Myocyte (in vitro differentiated cells): ENCODE measurements around the gene PPARG. TPM values are rescaled to one million over a fixed set of nuclear protein-coding genes. Genes with fewer than 3 reads are reported as not detected.
"Not testable (repeated sequence)": the region's sequence is repeated elsewhere in the genome, so short reads cannot be mapped to it uniquely, and the experiment has no call there.

Experiments used
- DNase-seq: peaks from one replicate; pipeline ENCODE4 v3.0.0-alpha.2; 2012; ENCODE audit warnings: low read depth
- total RNA-seq: library from RNA; depleted of rRNA; stranded (reverse); fragments of >200 nt; gene quantifications from 2 replicates; pipeline ENCODE4 v1.2.3, GENCODE V29; 2014

Gene PPARG
- total RNA-seq, 1 donor from 2014 or later, result 1.2 TPM

- no peak for DNase-seq
These were observed 10.3 kb upstream of the PPARG start for GRCh38 chr3:12278566-12278965.

DNA sequence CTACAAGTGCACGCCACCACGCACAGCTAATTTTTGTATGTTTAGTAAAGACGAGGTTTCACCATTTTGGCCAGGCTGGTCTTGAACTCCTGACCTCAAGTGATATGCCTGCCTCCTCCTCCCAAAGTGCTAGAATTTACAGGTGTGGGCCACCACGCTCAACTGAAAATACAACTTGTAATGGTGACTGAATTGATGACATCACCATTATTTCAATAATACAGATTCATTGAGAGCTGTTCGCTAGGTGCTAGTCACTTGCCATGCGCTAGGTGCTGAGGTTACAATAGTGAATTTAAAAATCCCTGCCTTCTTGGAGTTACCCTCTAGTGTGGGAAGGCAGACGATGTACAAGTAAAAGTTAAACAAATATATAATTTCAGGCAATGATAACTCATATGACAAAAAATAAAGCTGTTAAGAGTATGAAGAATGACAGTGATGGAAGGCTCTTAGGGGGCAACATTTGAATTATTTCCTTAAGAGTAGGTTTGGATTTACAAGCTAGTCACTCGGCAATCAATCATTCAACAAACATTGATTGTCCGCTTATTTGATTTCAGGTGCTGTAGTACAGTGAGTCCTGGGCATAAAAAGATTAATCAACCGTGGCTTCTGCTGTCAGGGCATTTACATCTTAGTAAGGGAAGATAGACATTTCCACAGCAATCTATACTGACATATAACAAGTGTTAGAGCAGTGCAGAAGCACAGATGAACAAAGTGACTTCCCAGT, 9.1 kb upstream of the PPARG start:
- no peak for DNase-seq

DNA sequence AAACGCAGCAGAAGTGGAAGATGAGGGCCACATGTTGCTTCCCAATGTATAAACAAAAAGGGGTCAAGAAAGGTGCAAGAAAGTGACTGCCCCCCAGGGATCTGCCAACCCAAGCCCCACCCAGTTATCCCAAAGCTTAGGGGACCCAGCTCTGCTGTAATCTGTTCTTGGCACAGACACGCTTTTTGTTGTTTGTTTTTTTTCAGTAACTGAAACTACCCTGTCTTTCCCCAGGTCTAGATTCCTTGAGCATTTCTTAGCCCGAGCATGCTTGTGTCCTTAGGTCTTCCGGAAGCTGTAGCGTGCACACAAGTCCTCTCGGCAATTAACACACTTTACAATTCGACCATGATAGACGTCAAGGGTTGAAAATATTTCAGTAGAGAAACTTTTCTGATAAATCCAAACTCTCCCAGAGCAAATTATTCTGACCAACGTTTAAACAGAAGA, 8.5 kb upstream of the PPARG start:
- DNase-seq, result no peak

GRCh38 chr3:12284591-12284990, 4.3 kb upstream of the PPARG start:
- no peak for DNase-seq

DNA sequence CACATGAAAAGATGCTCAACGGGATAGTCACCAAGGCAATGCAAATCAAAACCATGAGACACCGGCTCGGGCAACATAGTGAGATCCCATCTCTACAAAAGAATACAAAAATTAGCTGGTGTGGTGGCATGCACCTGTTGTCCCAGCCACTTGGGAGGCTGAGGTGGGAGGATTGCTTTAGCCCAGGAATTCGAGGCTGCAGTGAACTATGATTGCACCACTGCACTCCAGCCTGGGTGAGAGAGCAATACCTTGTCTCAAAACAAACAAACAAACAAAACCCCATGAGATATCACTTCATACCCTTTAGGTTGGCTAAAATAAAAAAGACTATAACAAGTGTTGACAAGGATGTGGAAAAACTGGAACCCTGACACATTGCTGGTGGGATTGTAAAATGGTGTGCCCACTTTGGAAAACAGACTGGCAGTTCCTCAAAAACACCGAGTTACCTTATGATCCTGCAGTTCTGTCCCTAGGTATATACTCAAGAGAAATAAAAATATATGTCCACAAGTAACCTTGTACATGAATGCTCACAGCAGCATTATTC, 3.8 kb upstream of the PPARG start:
- no peak for DNase-seq

GRCh38 chr3:12285779-12286178, 3.1 kb upstream of the PPARG start:
- not testable (repeated sequence) for DNase-seq

DNA sequence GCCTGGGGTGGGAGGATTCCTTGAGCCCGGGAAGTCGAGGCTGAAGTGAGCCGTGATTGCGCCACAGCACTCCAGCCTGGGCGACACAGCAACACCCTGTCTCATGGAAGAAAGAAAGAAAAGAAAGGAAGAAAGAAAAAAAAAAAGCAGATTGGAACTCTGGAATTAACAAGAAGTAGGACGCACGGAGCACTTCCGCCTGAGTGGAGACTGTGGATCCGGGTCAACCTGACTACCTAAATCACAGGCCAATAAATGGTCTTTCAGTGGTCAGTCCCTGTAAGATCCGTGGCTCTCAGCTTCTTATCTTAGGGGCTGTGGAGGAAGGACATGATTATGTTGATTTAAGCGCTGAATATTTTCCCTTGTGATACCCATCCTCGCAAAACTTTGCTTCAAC, 2.4 kb upstream of the PPARG start:
- no peak for DNase-seq

DNA sequence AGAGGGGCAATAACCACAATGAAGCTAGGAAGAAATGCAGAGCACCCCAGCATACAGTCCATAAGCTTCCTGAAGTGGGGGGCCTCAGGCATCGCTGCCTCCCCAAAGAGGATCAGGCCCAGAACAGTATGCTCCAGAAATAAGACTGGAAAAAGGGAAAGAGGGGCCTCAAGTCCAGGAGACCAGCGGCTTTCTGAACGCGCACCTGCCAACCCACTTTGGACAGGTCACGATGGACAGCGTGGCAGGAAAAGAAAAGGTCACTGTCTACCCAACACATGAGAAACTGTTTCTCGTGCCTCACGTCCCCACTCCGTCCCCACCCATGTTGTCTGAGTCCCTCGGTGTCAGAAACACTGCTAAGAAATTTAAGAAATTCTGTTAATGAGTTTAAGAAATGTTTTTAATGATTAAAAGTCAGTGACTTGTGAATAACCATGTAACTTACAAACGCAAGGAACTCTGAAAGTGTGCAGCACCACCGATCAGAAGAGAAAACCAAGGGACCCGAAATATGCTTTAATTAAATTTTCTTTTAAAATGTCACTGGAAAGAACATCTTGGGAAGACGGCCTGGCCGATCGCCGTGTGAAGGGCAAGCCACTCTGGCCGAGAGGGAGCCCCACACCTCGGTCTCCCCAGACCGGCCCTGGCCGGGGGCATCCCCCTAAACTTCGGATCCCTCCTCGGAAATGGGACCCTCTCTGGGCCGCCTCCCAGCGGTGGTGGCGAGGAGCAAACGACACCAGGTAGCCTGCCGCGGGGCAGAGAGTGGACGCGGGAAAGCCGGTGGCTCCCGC, 1.7 kb upstream of the PPARG start:
- DNase-seq, result peak; percentile 15

DNA sequence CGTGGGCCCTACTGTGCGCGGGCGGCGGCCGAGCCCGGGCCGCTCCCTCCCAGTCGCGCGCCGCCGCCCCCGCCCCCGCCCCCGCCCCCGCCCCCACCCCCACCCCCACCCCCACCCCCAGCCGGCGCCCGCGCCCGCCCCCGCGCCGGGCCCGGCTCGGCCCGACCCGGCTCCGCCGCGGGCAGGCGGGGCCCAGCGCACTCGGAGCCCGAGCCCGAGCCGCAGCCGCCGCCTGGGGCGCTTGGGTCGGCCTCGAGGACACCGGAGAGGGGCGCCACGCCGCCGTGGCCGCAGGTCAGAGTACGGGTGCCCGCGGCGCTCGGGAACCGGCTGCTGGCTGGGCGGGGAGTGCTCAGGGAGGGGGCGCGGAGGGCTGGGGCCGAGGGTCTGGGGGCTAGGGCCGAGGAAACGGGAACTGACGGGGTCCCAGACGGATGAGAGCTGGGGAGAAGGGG, 1.1 kb upstream of the PPARG start:
- DNase-seq, result peak; percentile 54

GRCh38 chr3:12289524-12289923, 654 bp downstream of the PPARG start:
- DNase-seq, result no peak

DNA sequence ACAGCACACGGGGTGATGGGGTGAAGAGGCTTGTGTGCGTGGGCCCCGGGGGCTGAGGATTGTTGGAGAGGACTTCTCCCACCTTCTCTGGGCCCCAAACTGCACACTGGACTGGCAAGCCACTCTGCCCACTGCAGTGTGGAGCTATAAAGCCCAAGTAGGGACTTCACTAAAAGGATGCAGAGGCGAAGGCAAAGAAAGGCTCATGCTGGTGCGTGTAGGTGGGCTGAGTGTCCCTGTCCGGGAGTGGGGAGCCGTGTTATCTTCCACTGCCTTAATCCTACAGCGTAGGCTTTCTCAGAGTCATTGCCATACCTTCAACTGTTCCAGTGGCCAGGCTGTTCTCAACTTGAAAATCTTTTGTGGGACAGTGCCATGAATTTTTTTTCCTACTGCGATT, 3.9 kb downstream of the PPARG start:
- DNase-seq, result no peak

GRCh38 chr3:12294885-12295580, 6.2 kb downstream of the PPARG start:
- DNase-seq, result no peak

DNA sequence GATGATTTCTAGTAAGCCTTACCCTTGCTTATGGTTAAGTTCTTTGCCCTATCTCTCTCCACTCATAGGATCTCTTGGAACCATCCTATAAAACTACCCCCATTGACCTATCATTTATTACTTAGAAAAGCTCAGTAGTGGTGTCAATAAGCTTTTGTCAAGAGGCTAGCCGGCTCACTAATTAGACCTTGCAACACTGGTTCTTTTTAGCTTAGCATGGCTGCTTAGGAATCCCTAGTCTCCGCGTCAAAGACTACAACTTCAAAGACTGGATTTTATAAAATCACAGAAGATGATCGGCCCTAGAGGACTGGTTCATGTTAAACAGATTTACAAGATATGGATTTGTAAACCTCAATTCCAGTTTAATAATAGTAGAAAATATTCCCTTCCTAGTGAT, 7.6 kb downstream of the PPARG start:
- no peak for DNase-seq

- no peak for DNase-seq
These were observed 10.2 kb downstream of the PPARG start for GRCh38 chr3:12299026-12299425.

DNA sequence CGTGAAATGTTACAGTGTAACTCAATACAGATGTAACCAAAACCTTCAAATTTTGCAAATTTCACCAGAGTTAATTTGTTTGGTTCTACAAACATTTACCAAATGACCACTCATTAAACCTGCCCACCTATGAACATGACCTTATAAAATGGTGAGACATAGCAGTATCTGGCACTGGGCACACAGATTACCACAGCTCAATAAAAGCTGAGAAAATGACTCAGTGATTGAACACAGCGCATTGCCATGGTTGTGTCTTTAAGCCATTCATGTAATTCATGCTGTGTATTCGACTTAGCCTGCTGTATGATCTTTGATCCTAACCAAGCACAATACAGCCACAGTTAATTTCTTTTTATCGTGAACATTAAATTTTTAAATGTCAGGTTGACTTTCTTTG, 11.3 kb downstream of the PPARG start:
- DNase-seq, result no peak

DNA sequence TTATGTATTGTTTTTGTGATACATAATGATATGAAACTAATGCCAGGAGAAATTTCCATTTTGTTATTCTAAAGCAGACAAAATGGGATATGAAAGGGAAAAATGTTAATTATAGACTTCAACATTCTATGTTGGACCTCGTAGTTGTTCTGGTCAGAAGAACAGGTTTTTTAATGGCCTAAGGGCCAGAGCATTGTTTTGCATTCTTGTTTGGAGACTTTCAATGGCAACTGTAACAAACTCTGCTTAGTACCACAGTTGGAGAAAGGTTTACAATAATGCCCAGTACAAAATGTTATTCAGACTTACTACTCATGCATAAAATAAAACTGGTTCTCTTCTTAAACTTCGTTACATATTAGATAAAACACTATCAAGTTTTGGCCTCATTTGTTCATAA, 12.2 kb downstream of the PPARG start:
- no peak for DNase-seq

DNA sequence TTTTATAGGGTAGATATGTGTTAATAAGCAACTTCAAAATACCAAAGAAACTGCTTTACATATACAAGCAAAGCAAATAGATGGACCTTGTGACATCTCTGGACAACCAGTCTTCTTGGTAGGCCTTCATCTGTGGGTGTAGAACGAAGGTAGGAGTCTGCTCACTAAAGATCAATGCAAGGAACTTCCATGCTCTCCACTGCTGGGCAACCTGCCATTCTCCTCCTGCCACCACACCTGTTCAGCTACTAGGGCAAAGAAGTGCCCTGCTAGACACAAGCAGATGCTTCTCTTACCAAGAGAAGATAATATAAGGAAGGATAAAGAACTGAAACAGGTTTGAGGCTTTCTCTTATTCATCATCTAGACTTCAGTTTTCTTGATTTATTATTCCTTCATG, 12.6 kb downstream of the PPARG start:
- DNase-seq, result no peak

DNA sequence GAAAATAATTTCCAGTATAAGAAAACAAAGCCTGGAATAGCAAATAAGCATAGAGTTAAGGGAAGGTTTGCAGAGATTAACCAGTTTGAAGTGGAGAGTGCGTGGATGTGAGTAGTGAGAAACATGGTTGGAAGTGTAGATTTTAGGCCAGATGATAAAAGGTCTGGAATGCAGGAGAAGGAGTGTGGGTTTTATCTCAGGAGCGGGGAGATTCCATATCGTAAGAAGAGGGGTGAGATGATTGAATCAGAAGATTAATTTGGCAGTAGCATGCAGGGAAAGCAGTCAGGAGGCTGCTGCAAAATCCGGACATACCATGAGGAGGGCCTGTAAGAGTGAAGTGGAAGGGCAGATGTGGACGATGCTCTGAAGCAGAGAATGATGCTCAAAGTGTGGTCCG, 13.7 kb downstream of the PPARG start:
- DNase-seq, result no peak

DNA sequence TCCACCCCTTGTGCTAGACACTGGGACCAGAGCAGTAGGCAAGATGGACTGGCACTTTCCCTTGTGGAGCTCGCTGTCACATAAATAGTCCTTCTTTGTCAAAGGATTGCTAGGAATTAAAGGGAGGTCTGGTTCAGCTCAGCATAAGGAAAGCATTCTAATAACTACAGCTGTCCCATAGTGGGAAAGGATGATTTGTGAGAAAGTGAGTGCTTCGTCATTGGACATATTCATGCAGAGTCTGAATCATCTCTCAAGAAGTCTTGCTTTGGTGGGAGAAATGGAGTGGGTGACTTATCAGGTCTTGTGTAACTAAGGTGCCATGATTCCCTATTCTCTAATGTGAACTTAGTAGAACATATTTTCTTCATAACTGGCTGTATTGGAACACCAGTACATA, 14.7 kb downstream of the PPARG start:
- DNase-seq, result peak; percentile 53

- no peak for DNase-seq
These were observed 15.1 kb downstream of the PPARG start for GRCh38 chr3:12303993-12304392.

DNA sequence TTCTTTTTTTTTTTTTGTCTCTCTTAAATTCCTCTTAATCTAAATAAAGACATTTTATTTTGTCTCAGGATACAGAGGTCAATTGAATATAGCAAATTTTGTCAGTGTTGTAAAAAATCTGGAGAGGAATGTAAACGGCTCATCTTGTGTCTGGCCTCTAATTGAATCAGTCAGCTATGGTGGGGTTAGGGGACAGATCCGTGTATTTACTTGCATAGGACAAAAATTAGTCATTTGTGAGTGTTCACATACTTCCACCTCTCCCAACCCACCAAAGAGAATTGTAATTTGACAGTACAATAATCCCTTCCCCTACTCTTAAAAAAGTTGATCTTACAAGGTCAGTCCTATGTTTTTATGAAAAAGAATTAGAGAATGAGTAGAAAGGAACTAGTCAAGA, 18.3 kb downstream of the PPARG start:
- no peak for DNase-seq

- peak; percentile 15 for DNase-seq
These were observed 19.6 kb downstream of the PPARG start for GRCh38 chr3:12308517-12308916.
